Esophagus squamous epithelium (tissue), 4 donors: ENCODE data around the gene FLT4.

ENCODE experiments used
- POLR2A ChIP-seq, 4 donors: fragments of 450-650 bp; IDR thresholded peaks; one replicate each; pipeline ENCODE4 v1.6.1; 2017; ENCODE audit warnings: antibody characterized with exemption in 4 of 4, mild to moderate bottlenecking in 4 of 4, moderate library complexity in 3 of 4
- TF ChIP-seq, protein P1 (sequence below), 6 experiments: fragments of 450-650 bp in 4 of 6; fragments of 200-600 bp in 2 of 6; sonication (generic) in 2 of 6; IDR thresholded peaks; one replicate each; pipeline ENCODE4 v1.5.1; 2016 to 2019; ENCODE audit warnings: antibody characterized with exemption in 6 of 6, mild to moderate bottlenecking in 4 of 6, moderate library complexity in 4 of 6

- TF ChIP-seq, protein P1, sequence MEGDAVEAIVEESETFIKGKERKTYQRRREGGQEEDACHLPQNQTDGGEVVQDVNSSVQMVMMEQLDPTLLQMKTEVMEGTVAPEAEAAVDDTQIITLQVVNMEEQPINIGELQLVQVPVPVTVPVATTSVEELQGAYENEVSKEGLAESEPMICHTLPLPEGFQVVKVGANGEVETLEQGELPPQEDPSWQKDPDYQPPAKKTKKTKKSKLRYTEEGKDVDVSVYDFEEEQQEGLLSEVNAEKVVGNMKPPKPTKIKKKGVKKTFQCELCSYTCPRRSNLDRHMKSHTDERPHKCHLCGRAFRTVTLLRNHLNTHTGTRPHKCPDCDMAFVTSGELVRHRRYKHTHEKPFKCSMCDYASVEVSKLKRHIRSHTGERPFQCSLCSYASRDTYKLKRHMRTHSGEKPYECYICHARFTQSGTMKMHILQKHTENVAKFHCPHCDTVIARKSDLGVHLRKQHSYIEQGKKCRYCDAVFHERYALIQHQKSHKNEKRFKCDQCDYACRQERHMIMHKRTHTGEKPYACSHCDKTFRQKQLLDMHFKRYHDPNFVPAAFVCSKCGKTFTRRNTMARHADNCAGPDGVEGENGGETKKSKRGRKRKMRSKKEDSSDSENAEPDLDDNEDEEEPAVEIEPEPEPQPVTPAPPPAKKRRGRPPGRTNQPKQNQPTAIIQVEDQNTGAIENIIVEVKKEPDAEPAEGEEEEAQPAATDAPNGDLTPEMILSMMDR (IDR thresholded peaks at IDR 0.05), result no peak
- TF ChIP-seq POLR2A (IDR thresholded peaks at IDR 0.05), result no peak
Observed at GRCh38 chr5:180631549-180632383, 17.6 kb downstream of the FLT4 start.
